ENCODE data around the gene DBF4B.

DNA sequence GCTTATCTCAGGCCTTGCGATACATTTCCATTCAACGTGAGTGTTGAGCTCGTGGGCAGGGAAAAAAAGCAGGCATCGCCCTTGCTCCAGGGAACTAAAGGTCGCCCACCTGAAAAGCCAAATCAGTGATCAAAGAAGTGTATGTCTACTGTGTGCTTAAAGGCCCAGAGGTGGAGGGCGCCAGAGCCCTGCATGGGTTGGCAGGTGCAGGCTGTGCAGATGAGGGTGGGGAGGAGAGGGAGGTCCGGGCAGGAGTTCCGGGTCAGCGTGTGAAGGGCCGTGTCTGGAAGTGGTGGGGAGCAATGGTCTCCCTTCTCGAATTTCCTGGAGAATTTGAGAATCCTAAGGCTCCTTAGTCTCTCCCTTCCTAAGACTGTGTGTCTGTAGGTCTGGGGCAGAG, 57.5 kb downstream of the DBF4B start:
- TF ChIP-seq POLR2A (IDR thresholded peaks at IDR 0.05; ENCODE audit: borderline replicate concordance, extremely low read depth, insufficient read depth, insufficient read length) (no peak), CBX3 (IDR thresholded peaks at IDR 0.05; ENCODE audit: low read depth) (no peak), YY1 (IDR thresholded peaks at IDR 0.05; ENCODE audit: extremely low read depth, insufficient replicate concordance, low read depth, low read length) (no peak), TCF7L2 (IDR thresholded peaks at IDR 0.05; ENCODE audit: borderline replicate concordance, extremely low read depth, insufficient read depth, insufficient read length) (no peak)
- TF ChIP-seq, protein P1, sequence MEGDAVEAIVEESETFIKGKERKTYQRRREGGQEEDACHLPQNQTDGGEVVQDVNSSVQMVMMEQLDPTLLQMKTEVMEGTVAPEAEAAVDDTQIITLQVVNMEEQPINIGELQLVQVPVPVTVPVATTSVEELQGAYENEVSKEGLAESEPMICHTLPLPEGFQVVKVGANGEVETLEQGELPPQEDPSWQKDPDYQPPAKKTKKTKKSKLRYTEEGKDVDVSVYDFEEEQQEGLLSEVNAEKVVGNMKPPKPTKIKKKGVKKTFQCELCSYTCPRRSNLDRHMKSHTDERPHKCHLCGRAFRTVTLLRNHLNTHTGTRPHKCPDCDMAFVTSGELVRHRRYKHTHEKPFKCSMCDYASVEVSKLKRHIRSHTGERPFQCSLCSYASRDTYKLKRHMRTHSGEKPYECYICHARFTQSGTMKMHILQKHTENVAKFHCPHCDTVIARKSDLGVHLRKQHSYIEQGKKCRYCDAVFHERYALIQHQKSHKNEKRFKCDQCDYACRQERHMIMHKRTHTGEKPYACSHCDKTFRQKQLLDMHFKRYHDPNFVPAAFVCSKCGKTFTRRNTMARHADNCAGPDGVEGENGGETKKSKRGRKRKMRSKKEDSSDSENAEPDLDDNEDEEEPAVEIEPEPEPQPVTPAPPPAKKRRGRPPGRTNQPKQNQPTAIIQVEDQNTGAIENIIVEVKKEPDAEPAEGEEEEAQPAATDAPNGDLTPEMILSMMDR (IDR thresholded peaks at IDR 0.05 in 2 of 3, conservative IDR thresholded peaks at IDR 0.05 in 1 of 3; ENCODE audit: borderline replicate concordance in 1 of 3, insufficient read depth in 1 of 3, low read depth in 2 of 3, low read length in 2 of 3): no peak
- TF ChIP-seq, protein P2, sequence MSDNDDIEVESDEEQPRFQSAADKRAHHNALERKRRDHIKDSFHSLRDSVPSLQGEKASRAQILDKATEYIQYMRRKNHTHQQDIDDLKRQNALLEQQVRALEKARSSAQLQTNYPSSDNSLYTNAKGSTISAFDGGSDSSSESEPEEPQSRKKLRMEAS (IDR thresholded peaks at IDR 0.05): no peak
